ELF-1 (cell line): ENCODE measurements around the gene NDUFAF8.

ENCODE experiments used
- DNase-seq: peaks from one replicate; pipeline ENCODE4 v3.0.0-alpha.2; 2016; ENCODE audit warnings: low read depth, low spot score

The NDUFAF8 gene

GRCh38 chr17:81273698-81274470, 34.8 kb downstream of the NDUFAF8 start:
- no peak for DNase-seq

- no peak for DNase-seq
These were observed 35.3 kb downstream of the NDUFAF8 start for GRCh38 chr17:81274471-81274855.

- DNase-seq = no peak
These were observed 37.7 kb downstream of the NDUFAF8 start for GRCh38 chr17:81276781-81277180.

- DNase-seq = no peak
These were observed 38.3 kb downstream of the NDUFAF8 start for GRCh38 chr17:81277421-81277820.

GRCh38 chr17:81277946-81278693, 39.0 kb downstream of the NDUFAF8 start:
- DNase-seq = no peak

- DNase-seq = no peak
These were observed 39.7 kb downstream of the NDUFAF8 start for GRCh38 chr17:81278831-81279230.

- no peak for DNase-seq
These were observed 40.5 kb downstream of the NDUFAF8 start for GRCh38 chr17:81279278-81280275.

- DNase-seq = no peak
These were observed 41.5 kb downstream of the NDUFAF8 start for GRCh38 chr17:81280571-81280970.

- no peak for DNase-seq
These were observed 43.0 kb downstream of the NDUFAF8 start for GRCh38 chr17:81282141-81282540.

GRCh38 chr17:81282876-81283275, 43.8 kb downstream of the NDUFAF8 start:
- DNase-seq = no peak

GRCh38 chr17:81285179-81285878, 46.2 kb downstream of the NDUFAF8 start:
- peak; percentile 53 for DNase-seq

GRCh38 chr17:81285894-81286293, 46.8 kb downstream of the NDUFAF8 start:
- no peak for DNase-seq

- DNase-seq = no peak
These were observed 47.5 kb downstream of the NDUFAF8 start for GRCh38 chr17:81286491-81287145.

- no peak for DNase-seq
These were observed 48.0 kb downstream of the NDUFAF8 start for GRCh38 chr17:81287152-81287551.

- no peak for DNase-seq
These were observed 48.8 kb downstream of the NDUFAF8 start for GRCh38 chr17:81287741-81288430.

GRCh38 chr17:81288715-81289114, 49.6 kb downstream of the NDUFAF8 start:
- DNase-seq = no peak

- no peak for DNase-seq
These were observed 50.5 kb downstream of the NDUFAF8 start for GRCh38 chr17:81289627-81290026.

- no peak for DNase-seq
These were observed 51.1 kb downstream of the NDUFAF8 start for GRCh38 chr17:81290230-81290629.
